ENCODE results near the gene HP1BP3. TPM values are rescaled to one million over a fixed set of nuclear protein-coding genes. Genes with fewer than 3 reads are reported as not detected.
A peak's percentile ranks its signal among the peaks of the same experiment; 100 is the strongest.

The HP1BP3 gene
- polyA plus RNA-seq, 2 donors, result 66.3 to 85.1 TPM

- Histone ChIP-seq H3K9me3 (ENCODE audit: control insufficient read depth in 2 of 2, insufficient read depth in 1 of 2, low read depth in 1 of 2, low read length in 1 of 2) (no peaks in the 10 kb centered on the region), H3K4me1 (ENCODE audit: control insufficient read depth in 2 of 2, insufficient read depth in 2 of 2, low read length in 1 of 2) (no peaks in the 10 kb centered on the region), H3K4me3 (ENCODE audit: low read depth in 1 of 2, low read length in 2 of 2) (no peak overlapping the region), H3K27ac (ENCODE audit: low read depth in 2 of 2, low read length in 1 of 2) (no peak overlapping the region), H3K27me3 (ENCODE audit: control insufficient read depth in 1 of 2, insufficient read depth in 2 of 2, low read length in 2 of 2) (no peaks in the 10 kb centered on the region), H3K36me3 (ENCODE audit: control insufficient read depth in 2 of 2, insufficient read depth in 2 of 2, low read length in 1 of 2) (peaks cover 6 to 12% of the 10 kb centered on the region in 2 donors)
- WGBS, 2 donors, result 66 to 71% methylated on average over 2 of the region's 2 CpGs
These were observed 47.9 kb downstream of the HP1BP3 start for GRCh38 chr1:20739225-20739624.

GRCh38 chr1:20735581-20736111 is 51.5 kb downstream of the HP1BP3 start:
- Histone ChIP-seq H3K27me3 (ENCODE audit: control insufficient read depth in 1 of 2, insufficient read depth in 2 of 2, low read length in 2 of 2) (no peaks in the 10 kb centered on the region), H3K4me1 (ENCODE audit: control insufficient read depth in 2 of 2, insufficient read depth in 2 of 2, low read length in 1 of 2) (peaks cover 2 to 10% of the 10 kb centered on the region in 2 donors), H3K36me3 (ENCODE audit: control insufficient read depth in 2 of 2, insufficient read depth in 2 of 2, low read length in 1 of 2) (peaks cover 3 to 5% of the 10 kb centered on the region in 2 donors), H3K27ac (ENCODE audit: low read depth in 2 of 2, low read length in 1 of 2) (peak overlapping the region in 1 of 2 donors; percentile 71), H3K9me3 (ENCODE audit: control insufficient read depth in 2 of 2, insufficient read depth in 1 of 2, low read depth in 1 of 2, low read length in 1 of 2) (no peaks in the 10 kb centered on the region), H3K4me3 (ENCODE audit: low read depth in 1 of 2, low read length in 2 of 2) (no peak overlapping the region)
- 54 to 69% methylated on average over 7 of the region's 7 CpGs for WGBS, 2 donors

DNA sequence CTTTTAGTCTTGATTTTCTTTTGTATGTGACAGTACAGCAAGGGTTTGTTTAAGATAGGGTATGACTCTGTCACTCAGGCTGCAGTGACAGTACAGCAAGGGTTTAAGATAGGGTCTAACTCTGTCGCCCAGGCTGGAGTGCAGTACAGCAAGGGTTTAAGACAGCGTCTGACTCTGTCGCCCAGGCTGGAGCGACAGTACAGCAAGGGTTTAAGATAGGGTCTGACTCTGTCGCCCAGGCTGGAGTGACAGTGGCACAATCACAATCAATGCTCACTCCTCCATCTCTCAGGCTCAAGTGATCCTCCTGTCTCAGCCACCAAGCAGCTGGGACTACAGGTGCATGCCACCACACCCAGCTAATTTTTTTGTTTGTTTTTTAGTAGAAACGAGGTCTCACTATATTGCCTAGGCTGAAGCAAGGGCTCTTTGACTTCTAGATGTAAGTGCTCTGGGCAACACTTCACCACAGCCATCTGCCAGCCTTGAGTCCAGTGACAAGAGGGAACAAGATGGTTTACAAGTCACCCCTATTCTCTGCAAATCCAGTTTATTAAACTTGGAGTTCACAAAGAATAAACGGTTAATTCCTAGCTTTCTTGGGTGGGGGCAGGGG is 53.6 kb downstream of the HP1BP3 start:
- Histone ChIP-seq H3K9me3 (ENCODE audit: control insufficient read depth in 2 of 2, insufficient read depth in 1 of 2, low read depth in 1 of 2, low read length in 1 of 2) (no peaks in the 10 kb centered on the region), H3K4me1 (ENCODE audit: control insufficient read depth in 2 of 2, insufficient read depth in 2 of 2, low read length in 1 of 2) (peaks cover 2 to 10% of the 10 kb centered on the region in 2 donors), H3K36me3 (ENCODE audit: control insufficient read depth in 2 of 2, insufficient read depth in 2 of 2, low read length in 1 of 2) (peaks cover 3 to 5% of the 10 kb centered on the region in 2 donors), H3K4me3 (ENCODE audit: low read depth in 1 of 2, low read length in 2 of 2) (no peak overlapping the region), H3K27ac (ENCODE audit: low read depth in 2 of 2, low read length in 1 of 2) (peak overlapping the region; percentile 43 to 81), H3K27me3 (ENCODE audit: control insufficient read depth in 1 of 2, insufficient read depth in 2 of 2, low read length in 2 of 2) (peaks cover 0 to 3% of the 10 kb centered on the region in 2 donors)
- 17 to 25% methylated on average over 7 of the region's 7 CpGs for WGBS, 2 donors

DNA sequence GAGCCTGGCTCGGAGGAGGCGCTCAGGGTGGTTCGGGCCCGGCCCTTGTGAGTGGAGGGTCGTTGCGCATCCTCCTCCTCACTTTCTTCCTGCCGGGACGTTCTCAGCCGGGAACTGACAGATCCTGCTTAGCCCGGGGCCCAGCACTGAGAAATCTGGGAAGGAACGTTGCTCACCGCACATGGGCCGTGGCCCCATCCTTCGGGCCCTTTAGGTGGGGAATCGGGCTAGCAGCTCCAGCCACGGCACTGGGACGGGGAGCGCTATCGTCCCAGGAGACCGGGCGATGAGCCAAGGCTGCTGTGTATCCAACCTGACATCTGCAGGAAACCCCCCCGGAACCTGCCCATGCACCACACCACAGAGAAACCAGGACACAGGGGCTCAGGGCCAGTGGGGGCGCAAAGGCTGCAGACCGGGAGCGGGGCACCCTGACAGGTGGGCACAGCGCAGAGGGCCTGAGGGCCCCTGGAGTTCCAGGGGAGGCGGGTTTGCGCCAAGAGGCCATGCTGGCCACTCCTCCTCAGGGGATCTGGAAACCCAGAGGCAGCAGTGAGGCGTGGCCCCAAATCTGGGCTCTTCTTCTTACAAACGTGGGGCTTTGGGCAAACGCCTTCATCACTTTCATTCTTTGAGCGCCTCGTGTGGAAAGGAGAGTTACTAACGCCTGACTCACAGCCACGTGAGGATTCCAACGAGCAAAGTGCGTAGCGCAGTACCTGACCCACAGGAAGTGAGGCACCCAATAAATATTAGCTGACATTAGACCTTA is 54.3 kb downstream of the HP1BP3 start, which contains the start of gene SH2D5:
Gene SH2D5 (minus strand): TSS at position 116 of the 772 bp plus-strand sequence. CDS start 4,659 bp downstream, outside the sequence.
- WGBS, 2 donors, result 1% methylated on average over 38 of the region's 38 CpGs
- Histone ChIP-seq H3K4me1 (ENCODE audit: control insufficient read depth in 2 of 2, insufficient read depth in 2 of 2, low read length in 1 of 2) (peaks cover 2 to 10% of the 10 kb centered on the region in 2 donors), H3K27ac (ENCODE audit: low read depth in 2 of 2, low read length in 1 of 2) (peak within 1 kb of the TSS; percentile 43 to 81), H3K4me3 (ENCODE audit: low read depth in 1 of 2, low read length in 2 of 2) (peak within 1 kb of the TSS; percentile 38 to 53), H3K27me3 (ENCODE audit: control insufficient read depth in 1 of 2, insufficient read depth in 2 of 2, low read length in 2 of 2) (peaks cover 0 to 3% of the 10 kb centered on the region in 2 donors), H3K36me3 (ENCODE audit: control insufficient read depth in 2 of 2, insufficient read depth in 2 of 2, low read length in 1 of 2) (peaks cover 2 to 3% of the 10 kb centered on the region in 2 donors), H3K9me3 (ENCODE audit: control insufficient read depth in 2 of 2, insufficient read depth in 1 of 2, low read depth in 1 of 2, low read length in 1 of 2) (no peaks in the 10 kb centered on the region)

DNA sequence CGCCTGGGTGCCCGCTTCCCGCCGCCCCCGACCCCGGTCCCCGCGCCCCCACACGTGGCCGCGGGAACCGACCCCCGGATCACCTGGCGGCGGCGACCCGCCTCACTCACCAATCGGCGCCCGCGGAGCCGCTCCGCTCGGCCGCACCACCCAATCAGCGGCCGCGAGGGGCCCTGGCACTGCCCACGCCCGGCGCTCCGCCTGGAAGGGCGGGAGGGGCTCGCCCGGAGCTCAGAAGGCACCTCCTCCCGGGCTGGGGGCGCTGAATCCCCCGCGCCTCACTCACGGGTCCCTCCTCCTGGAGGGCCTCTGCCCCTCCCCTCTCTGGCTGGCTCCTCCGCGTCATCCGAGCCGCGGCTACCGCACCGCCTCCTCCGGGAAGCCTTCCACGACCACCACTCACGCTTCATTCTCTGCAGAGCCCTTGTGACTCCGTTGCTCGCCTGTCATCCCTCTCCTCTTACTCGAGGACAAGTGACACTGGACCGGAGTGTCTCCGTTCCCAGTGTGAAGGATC is 55.0 kb downstream of the HP1BP3 start:
- WGBS, 2 donors, result 0 to 1% methylated on average over 49 to 55 of the region's 55 CpGs
- Histone ChIP-seq H3K9me3 (ENCODE audit: control insufficient read depth in 2 of 2, insufficient read depth in 1 of 2, low read depth in 1 of 2, low read length in 1 of 2) (no peaks in the 10 kb centered on the region), H3K4me3 (ENCODE audit: low read depth in 1 of 2, low read length in 2 of 2) (peak overlapping the region; percentile 38 to 53), H3K27me3 (ENCODE audit: control insufficient read depth in 1 of 2, insufficient read depth in 2 of 2, low read length in 2 of 2) (peaks cover 0 to 3% of the 10 kb centered on the region in 2 donors), H3K4me1 (ENCODE audit: control insufficient read depth in 2 of 2, insufficient read depth in 2 of 2, low read length in 1 of 2) (peaks cover 2 to 10% of the 10 kb centered on the region in 2 donors), H3K27ac (ENCODE audit: low read depth in 2 of 2, low read length in 1 of 2) (no peak overlapping the region), H3K36me3 (ENCODE audit: control insufficient read depth in 2 of 2, insufficient read depth in 2 of 2, low read length in 1 of 2) (peaks cover 0 to 2% of the 10 kb centered on the region in 2 donors)

GRCh38 chr1:20731057-20731991 is 55.8 kb downstream of the HP1BP3 start:
- H3K4me3 ChIP-seq (ENCODE audit: low read depth in 1 of 2, low read length in 2 of 2), result peak overlapping the region; percentile 38 to 53
- no peaks in the 10 kb centered on the region for H3K36me3 ChIP-seq (ENCODE audit: control insufficient read depth in 2 of 2, insufficient read depth in 2 of 2, low read length in 1 of 2)
- no peaks in the 10 kb centered on the region for H3K9me3 ChIP-seq (ENCODE audit: control insufficient read depth in 2 of 2, insufficient read depth in 1 of 2, low read depth in 1 of 2, low read length in 1 of 2)
- WGBS, 2 donors, result 15 to 25% methylated on average over 33 to 62 of the region's 62 CpGs
- H3K27me3 ChIP-seq (ENCODE audit: control insufficient read depth in 1 of 2, insufficient read depth in 2 of 2, low read length in 2 of 2), result peaks cover 0 to 3% of the 10 kb centered on the region in 2 donors
- peaks cover 2 to 13% of the 10 kb centered on the region in 2 donors for H3K4me1 ChIP-seq (ENCODE audit: control insufficient read depth in 2 of 2, insufficient read depth in 2 of 2, low read length in 1 of 2)
- no peak overlapping the region for H3K27ac ChIP-seq (ENCODE audit: low read depth in 2 of 2, low read length in 1 of 2)

DNA sequence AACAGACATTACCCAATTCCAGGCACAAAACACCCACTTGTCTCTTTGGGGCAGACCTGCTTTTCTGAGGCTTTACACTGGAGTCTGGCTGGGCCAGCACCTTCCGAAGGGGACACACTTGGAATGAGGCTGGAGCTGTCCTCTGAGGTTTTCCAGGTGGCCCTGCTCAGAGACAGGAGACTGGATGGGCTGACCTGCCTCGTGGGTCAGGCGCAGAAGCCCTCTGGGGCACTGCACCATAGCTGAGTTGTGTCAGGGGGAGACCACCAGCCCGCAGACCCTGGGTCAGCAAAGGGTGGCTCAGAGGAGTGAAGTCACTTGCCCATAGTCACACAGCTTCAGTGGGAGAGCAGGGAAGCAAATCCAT is 56.4 kb downstream of the HP1BP3 start:
- Histone ChIP-seq H3K4me1 (ENCODE audit: control insufficient read depth in 2 of 2, insufficient read depth in 2 of 2, low read length in 1 of 2) (peaks cover 2 to 14% of the 10 kb centered on the region in 2 donors), H3K9me3 (ENCODE audit: control insufficient read depth in 2 of 2, insufficient read depth in 1 of 2, low read depth in 1 of 2, low read length in 1 of 2) (peaks cover 0 to 2% of the 10 kb centered on the region in 2 donors), H3K27me3 (ENCODE audit: control insufficient read depth in 1 of 2, insufficient read depth in 2 of 2, low read length in 2 of 2) (peaks cover 0 to 3% of the 10 kb centered on the region in 2 donors), H3K4me3 (ENCODE audit: low read depth in 1 of 2, low read length in 2 of 2) (no peak overlapping the region), H3K36me3 (ENCODE audit: control insufficient read depth in 2 of 2, insufficient read depth in 2 of 2, low read length in 1 of 2) (no peaks in the 10 kb centered on the region), H3K27ac (ENCODE audit: low read depth in 2 of 2, low read length in 1 of 2) (no peak overlapping the region)
- 44 to 46% methylated on average over 4 of the region's 4 CpGs for WGBS, 2 donors

GRCh38 chr1:20729990-20730689 is 57.0 kb downstream of the HP1BP3 start:
- Histone ChIP-seq H3K9me3 (ENCODE audit: control insufficient read depth in 2 of 2, insufficient read depth in 1 of 2, low read depth in 1 of 2, low read length in 1 of 2) (peaks cover 0 to 3% of the 10 kb centered on the region in 2 donors), H3K4me1 (ENCODE audit: control insufficient read depth in 2 of 2, insufficient read depth in 2 of 2, low read length in 1 of 2) (peaks cover 2 to 14% of the 10 kb centered on the region in 2 donors), H3K36me3 (ENCODE audit: control insufficient read depth in 2 of 2, insufficient read depth in 2 of 2, low read length in 1 of 2) (no peaks in the 10 kb centered on the region), H3K4me3 (ENCODE audit: low read depth in 1 of 2, low read length in 2 of 2) (no peak overlapping the region), H3K27me3 (ENCODE audit: control insufficient read depth in 1 of 2, insufficient read depth in 2 of 2, low read length in 2 of 2) (peaks cover 0 to 3% of the 10 kb centered on the region in 2 donors), H3K27ac (ENCODE audit: low read depth in 2 of 2, low read length in 1 of 2) (no peak overlapping the region)
- 17 to 28% methylated on average over 18 to 19 of the region's 19 CpGs for WGBS, 2 donors
